Ishikawa (cell line): Measurements from ENCODE around the gene RCC1.

ENCODE experiments used
- CEBPB ChIP-seq: IDR thresholded peaks from 2 replicates; pipeline ENCODE4 v1.6.1; 2012
- CREB1 ChIP-seq: IDR thresholded peaks from 2 replicates; pipeline ENCODE4 v1.6.1; 2012; ENCODE audit warnings: low read depth
- EP300 ChIP-seq: IDR thresholded peaks from 2 replicates; pipeline ENCODE4 v1.6.1; 2012; ENCODE audit warnings: borderline replicate concordance
- FOXM1 ChIP-seq: IDR thresholded peaks from 2 replicates; pipeline ENCODE4 v1.6.1; 2012; ENCODE audit warnings: low read depth, borderline replicate concordance
- NFIC ChIP-seq: IDR thresholded peaks from 2 replicates; pipeline ENCODE4 v1.6.1; 2012
- TAF1 ChIP-seq: IDR thresholded peaks from 2 replicates; pipeline ENCODE4 v1.6.1; 2012; ENCODE audit warnings: low read depth, mild to moderate bottlenecking
- TCF12 ChIP-seq: IDR thresholded peaks from 2 replicates; pipeline ENCODE4 v1.6.1; 2012; ENCODE audit warnings: low read depth
- YY1 ChIP-seq: IDR thresholded peaks from 2 replicates; pipeline ENCODE4 v1.6.1; 2012; ENCODE audit warnings: low read depth
- TF ChIP-seq, protein P1 (sequence below): IDR thresholded peaks from 2 replicates; pipeline ENCODE4 v1.6.1; 2012; ENCODE audit warnings: low read depth, mild to moderate bottlenecking
- TF ChIP-seq, protein P2 (sequence below): IDR thresholded peaks from 2 replicates; pipeline ENCODE4 v1.6.1; 2012
- TF ChIP-seq, protein P3 (sequence below): IDR thresholded peaks from 2 replicates; pipeline ENCODE4 v1.6.1; 2012

DNA sequence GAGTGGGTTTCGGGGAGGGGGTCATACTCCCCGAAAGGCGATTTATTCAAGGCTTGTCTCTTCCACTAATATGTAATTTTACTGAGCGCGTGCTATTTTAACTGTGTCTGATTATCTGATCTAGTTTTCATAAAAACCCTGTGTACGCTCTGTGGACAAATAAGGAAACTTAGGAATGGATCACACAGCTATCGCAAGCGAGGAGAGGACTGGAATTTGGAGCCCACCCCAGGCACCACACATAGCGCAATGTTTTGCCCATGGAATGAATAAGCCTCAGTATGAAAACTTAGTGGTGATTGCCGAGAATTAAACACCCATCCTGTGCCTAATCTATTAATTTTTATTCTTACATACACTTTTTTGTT is 76.4 kb downstream of the RCC1 start:
- TF ChIP-seq, protein P1, sequence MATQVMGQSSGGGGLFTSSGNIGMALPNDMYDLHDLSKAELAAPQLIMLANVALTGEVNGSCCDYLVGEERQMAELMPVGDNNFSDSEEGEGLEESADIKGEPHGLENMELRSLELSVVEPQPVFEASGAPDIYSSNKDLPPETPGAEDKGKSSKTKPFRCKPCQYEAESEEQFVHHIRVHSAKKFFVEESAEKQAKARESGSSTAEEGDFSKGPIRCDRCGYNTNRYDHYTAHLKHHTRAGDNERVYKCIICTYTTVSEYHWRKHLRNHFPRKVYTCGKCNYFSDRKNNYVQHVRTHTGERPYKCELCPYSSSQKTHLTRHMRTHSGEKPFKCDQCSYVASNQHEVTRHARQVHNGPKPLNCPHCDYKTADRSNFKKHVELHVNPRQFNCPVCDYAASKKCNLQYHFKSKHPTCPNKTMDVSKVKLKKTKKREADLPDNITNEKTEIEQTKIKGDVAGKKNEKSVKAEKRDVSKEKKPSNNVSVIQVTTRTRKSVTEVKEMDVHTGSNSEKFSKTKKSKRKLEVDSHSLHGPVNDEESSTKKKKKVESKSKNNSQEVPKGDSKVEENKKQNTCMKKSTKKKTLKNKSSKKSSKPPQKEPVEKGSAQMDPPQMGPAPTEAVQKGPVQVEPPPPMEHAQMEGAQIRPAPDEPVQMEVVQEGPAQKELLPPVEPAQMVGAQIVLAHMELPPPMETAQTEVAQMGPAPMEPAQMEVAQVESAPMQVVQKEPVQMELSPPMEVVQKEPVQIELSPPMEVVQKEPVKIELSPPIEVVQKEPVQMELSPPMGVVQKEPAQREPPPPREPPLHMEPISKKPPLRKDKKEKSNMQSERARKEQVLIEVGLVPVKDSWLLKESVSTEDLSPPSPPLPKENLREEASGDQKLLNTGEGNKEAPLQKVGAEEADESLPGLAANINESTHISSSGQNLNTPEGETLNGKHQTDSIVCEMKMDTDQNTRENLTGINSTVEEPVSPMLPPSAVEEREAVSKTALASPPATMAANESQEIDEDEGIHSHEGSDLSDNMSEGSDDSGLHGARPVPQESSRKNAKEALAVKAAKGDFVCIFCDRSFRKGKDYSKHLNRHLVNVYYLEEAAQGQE, result no peak
- TF ChIP-seq NFIC (no peak), CREB1 (no peak), YY1 (no peak), EP300 (no peak), FOXM1 (no peak), CEBPB (no peak), TAF1 (no peak), TCF12 (no peak)
- TF ChIP-seq, protein P2, sequence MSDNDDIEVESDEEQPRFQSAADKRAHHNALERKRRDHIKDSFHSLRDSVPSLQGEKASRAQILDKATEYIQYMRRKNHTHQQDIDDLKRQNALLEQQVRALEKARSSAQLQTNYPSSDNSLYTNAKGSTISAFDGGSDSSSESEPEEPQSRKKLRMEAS, result no peak
- TF ChIP-seq, protein P3, sequence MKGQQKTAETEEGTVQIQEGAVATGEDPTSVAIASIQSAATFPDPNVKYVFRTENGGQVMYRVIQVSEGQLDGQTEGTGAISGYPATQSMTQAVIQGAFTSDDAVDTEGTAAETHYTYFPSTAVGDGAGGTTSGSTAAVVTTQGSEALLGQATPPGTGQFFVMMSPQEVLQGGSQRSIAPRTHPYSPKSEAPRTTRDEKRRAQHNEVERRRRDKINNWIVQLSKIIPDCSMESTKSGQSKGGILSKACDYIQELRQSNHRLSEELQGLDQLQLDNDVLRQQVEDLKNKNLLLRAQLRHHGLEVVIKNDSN, result no peak
